ENCODE results near the gene MCCC1.
"Not testable (repeated sequence)": the region's sequence is repeated elsewhere in the genome, so short reads cannot be mapped to it uniquely, and the experiment has no call there.

MCCC1 gene

DNA sequence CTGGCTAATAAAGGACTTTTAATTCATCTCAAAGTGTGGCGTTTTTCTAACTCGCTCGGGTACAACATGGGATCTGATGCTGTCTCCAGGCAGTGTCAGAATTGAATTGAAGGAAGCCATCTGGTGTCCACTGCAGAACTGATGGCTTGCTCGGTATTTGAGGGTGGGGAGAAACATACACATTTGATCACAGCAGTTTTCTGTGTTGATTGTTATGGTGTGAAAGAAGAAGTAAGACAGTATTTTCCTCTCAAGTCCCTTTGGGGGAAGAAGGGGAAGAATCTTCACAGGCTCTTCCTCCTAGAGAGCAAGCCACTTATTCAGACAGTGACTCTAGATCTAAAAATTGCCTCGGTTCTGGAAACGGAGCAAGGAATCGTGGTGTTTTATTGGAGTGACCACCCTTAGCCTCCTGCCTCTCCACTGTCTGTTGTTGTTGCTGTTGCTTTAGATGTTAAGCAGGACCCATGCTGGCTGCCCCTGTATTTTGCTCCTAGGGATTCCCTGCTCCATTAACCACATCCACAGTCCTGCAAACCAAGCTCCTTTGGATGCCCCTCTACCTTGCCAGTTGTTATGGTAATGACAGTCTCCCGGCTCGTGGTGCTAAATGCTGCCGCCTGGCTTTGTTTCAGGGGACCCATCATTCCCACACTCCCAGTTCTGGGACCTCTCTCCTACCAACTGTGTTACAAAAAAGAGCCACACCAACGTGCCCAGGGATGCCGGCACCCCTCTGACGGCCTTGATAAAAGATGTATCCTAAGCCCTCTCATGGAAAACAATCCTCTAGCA lies 15.3 kb upstream of the MCCC1 start:
- no peak overlapping the region for H3K4me3 ChIP-seq (ENCODE audit: low read depth, low read length)
- no peak overlapping the region for H3K27ac ChIP-seq (ENCODE audit: extremely low read depth, low read depth, low read length)
- TF ChIP-seq ZNF416 (tag by site-specific recombination; IDR thresholded peaks at IDR 0.05) (no peak), ZNF701 (tag by site-specific recombination; IDR thresholded peaks at IDR 0.05) (no peak), BCL11A (tag by site-specific recombination; IDR thresholded peaks at IDR 0.05; ENCODE audit: low read depth) (no peak), ZNF146 (tag by site-specific recombination; IDR thresholded peaks at IDR 0.05) (no peak), MYNN (tag by site-specific recombination; IDR thresholded peaks at IDR 0.05; ENCODE audit: borderline replicate concordance) (no peak), ZNF658 (tag by site-specific recombination; IDR thresholded peaks at IDR 0.05) (no peak), ZNF2 (tag by site-specific recombination; IDR thresholded peaks at IDR 0.05) (no peak), ZNF335 (tag by site-specific recombination; conservative IDR thresholded peaks at IDR 0.05) (no peak), GLIS2 (tag by site-specific recombination; IDR thresholded peaks at IDR 0.05) (no peak), ZXDB (tag by site-specific recombination; IDR thresholded peaks at IDR 0.05) (no peak), ZNF223 (tag by site-specific recombination; IDR thresholded peaks at IDR 0.05) (no peak), ZNF76 (tag by site-specific recombination; IDR thresholded peaks at IDR 0.05; ENCODE audit: borderline replicate concordance, low read depth) (no peak)
- TF ChIP-seq, protein P1, sequence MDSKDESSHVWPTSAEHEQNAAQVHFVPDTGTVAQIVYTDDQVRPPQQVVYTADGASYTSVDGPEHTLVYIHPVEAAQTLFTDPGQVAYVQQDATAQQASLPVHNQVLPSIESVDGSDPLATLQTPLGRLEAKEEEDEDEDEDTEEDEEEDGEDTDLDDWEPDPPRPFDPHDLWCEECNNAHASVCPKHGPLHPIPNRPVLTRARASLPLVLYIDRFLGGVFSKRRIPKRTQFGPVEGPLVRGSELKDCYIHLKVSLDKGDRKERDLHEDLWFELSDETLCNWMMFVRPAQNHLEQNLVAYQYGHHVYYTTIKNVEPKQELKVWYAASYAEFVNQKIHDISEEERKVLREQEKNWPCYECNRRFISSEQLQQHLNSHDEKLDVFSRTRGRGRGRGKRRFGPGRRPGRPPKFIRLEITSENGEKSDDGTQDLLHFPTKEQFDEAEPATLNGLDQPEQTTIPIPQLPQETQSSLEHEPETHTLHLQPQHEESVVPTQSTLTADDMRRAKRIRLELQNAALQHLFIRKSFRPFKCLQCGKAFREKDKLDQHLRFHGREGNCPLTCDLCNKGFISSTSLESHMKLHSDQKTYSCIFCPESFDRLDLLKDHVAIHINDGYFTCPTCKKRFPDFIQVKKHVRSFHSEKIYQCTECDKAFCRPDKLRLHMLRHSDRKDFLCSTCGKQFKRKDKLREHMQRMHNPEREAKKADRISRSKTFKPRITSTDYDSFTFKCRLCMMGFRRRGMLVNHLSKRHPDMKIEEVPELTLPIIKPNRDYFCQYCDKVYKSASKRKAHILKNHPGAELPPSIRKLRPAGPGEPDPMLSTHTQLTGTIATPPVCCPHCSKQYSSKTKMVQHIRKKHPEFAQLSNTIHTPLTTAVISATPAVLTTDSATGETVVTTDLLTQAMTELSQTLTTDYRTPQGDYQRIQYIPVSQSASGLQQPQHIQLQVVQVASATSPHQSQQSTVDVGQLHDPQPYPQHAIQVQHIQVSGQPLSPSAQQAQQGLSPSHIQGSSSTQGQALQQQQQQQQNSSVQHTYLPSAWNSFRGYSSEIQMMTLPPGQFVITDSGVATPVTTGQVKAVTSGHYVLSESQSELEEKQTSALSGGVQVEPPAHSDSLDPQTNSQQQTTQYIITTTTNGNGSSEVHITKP (tag by site-specific recombination; IDR thresholded peaks at IDR 0.05), result no peak
- TF ChIP-seq, protein P2, sequence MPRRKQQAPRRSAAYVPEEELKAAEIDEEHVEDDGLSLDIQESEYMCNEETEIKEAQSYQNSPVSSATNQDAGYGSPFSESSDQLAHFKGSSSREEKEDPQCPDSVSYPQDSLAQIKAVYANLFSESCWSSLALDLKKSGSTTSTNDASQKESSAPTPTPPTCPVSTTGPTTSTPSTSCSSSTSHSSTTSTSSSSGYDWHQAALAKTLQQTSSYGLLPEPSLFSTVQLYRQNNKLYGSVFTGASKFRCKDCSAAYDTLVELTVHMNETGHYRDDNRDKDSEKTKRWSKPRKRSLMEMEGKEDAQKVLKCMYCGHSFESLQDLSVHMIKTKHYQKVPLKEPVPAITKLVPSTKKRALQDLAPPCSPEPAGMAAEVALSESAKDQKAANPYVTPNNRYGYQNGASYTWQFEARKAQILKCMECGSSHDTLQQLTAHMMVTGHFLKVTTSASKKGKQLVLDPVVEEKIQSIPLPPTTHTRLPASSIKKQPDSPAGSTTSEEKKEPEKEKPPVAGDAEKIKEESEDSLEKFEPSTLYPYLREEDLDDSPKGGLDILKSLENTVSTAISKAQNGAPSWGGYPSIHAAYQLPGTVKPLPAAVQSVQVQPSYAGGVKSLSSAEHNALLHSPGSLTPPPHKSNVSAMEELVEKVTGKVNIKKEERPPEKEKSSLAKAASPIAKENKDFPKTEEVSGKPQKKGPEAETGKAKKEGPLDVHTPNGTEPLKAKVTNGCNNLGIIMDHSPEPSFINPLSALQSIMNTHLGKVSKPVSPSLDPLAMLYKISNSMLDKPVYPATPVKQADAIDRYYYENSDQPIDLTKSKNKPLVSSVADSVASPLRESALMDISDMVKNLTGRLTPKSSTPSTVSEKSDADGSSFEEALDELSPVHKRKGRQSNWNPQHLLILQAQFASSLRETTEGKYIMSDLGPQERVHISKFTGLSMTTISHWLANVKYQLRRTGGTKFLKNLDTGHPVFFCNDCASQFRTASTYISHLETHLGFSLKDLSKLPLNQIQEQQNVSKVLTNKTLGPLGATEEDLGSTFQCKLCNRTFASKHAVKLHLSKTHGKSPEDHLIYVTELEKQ (tag by site-specific recombination; IDR thresholded peaks at IDR 0.05; ENCODE audit: borderline replicate concordance), result no peak
- TF ChIP-seq, protein P3, sequence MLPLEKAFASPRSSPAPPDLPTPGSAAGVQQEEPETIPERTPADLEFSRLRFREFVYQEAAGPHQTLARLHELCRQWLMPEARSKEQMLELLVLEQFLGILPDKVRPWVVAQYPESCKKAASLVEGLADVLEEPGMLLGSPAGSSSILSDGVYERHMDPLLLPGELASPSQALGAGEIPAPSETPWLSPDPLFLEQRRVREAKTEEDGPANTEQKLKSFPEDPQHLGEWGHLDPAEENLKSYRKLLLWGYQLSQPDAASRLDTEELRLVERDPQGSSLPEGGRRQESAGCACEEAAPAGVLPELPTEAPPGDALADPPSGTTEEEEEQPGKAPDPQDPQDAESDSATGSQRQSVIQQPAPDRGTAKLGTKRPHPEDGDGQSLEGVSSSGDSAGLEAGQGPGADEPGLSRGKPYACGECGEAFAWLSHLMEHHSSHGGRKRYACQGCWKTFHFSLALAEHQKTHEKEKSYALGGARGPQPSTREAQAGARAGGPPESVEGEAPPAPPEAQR (tag by site-specific recombination; IDR thresholded peaks at IDR 0.05), result no peak
- no peaks in the 10 kb centered on the region for H3K9me3 ChIP-seq (ENCODE audit: control insufficient read depth, insufficient read depth, low read depth, low read length)
- no peaks in the 10 kb centered on the region for H3K4me1 ChIP-seq (ENCODE audit: control insufficient read depth, insufficient read depth, low read length)
- CTCF ChIA-PET, result interaction anchor here (0.6 kb wide), 1 partner anchor 1170 kb away, joined by 3 read pairs; no protein-coding TSS in a partner anchor
- POLR2A ChIA-PET, result interaction anchor here (0.6 kb wide), 1 partner anchor 252 kb away, joined by 6 read pairs; no protein-coding TSS in a partner anchor
- H3K36me3 ChIP-seq (ENCODE audit: control insufficient read depth in 2 of 2, insufficient read depth in 1 of 2, low read length in 2 of 2), result no peaks in the 10 kb centered on the region

DNA sequence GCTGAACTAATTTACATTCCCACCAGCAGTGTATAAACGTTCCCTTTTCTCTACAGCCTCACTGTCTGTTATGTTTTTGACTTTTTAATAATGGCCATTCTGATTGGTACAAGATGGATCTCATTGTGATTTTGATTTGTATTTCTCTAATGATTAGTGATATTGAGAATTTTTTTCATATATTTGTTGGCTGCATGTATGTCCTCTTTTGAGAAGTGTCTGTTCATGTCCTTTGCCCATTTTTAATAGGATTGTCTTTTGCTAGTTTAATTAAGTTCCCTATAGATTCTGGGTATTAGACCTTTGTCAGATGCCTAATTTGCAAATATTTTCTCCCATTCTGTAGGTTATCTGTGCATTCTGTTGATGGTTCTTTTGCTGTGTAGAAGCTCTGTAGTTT lies 10.6 kb upstream of the MCCC1 start:
- H3K9me3 ChIP-seq (ENCODE audit: control insufficient read depth, insufficient read depth, low read depth, low read length); H3K27ac ChIP-seq (ENCODE audit: extremely low read depth, low read depth, low read length); H3K4me3 ChIP-seq (ENCODE audit: low read depth, low read length); H3K4me1 ChIP-seq (ENCODE audit: control insufficient read depth, insufficient read depth, low read length); H3K36me3 ChIP-seq (ENCODE audit: control insufficient read depth in 2 of 2, insufficient read depth in 1 of 2, low read length in 2 of 2); POLR2A ChIA-PET: not testable (repeated sequence)
- CTCF ChIA-PET, result interaction anchor here (0.6 kb wide), 1 partner anchor 92 kb away, joined by 4 read pairs; no protein-coding TSS in a partner anchor
